Measurements from ENCODE around the gene TRABD2B.

DNA sequence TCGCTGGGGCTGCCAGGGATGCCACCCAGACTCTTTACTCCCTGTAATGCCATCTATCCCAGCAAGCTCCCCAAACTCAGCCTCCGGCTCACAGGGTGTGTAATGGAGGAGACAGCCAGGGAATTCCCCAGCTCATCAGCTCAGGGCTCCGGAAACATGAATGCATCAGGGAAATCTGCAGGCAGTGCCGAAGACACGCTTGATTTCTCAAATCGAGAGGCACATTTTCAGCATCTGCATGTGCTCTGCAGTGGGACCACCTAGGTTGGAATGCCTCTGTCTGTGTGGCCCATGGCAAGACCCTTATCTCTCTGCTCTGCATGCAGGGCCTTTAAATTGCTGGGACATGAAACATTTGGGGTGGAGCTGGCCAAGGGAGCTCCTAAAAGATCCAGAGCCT is 170.1 kb downstream of the TRABD2B start:
- TF ChIP-seq CEBPB (IDR thresholded peaks at IDR 0.05): no peak
- TF ChIP-seq NFIC (IDR thresholded peaks at IDR 0.05): no peak
- TF ChIP-seq, protein P1, sequence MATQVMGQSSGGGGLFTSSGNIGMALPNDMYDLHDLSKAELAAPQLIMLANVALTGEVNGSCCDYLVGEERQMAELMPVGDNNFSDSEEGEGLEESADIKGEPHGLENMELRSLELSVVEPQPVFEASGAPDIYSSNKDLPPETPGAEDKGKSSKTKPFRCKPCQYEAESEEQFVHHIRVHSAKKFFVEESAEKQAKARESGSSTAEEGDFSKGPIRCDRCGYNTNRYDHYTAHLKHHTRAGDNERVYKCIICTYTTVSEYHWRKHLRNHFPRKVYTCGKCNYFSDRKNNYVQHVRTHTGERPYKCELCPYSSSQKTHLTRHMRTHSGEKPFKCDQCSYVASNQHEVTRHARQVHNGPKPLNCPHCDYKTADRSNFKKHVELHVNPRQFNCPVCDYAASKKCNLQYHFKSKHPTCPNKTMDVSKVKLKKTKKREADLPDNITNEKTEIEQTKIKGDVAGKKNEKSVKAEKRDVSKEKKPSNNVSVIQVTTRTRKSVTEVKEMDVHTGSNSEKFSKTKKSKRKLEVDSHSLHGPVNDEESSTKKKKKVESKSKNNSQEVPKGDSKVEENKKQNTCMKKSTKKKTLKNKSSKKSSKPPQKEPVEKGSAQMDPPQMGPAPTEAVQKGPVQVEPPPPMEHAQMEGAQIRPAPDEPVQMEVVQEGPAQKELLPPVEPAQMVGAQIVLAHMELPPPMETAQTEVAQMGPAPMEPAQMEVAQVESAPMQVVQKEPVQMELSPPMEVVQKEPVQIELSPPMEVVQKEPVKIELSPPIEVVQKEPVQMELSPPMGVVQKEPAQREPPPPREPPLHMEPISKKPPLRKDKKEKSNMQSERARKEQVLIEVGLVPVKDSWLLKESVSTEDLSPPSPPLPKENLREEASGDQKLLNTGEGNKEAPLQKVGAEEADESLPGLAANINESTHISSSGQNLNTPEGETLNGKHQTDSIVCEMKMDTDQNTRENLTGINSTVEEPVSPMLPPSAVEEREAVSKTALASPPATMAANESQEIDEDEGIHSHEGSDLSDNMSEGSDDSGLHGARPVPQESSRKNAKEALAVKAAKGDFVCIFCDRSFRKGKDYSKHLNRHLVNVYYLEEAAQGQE (IDR thresholded peaks at IDR 0.05; ENCODE audit: low read depth): no peak
- TF ChIP-seq TCF12 (IDR thresholded peaks at IDR 0.05; ENCODE audit: low read depth): no peak
- TF ChIP-seq, protein P2, sequence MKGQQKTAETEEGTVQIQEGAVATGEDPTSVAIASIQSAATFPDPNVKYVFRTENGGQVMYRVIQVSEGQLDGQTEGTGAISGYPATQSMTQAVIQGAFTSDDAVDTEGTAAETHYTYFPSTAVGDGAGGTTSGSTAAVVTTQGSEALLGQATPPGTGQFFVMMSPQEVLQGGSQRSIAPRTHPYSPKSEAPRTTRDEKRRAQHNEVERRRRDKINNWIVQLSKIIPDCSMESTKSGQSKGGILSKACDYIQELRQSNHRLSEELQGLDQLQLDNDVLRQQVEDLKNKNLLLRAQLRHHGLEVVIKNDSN (IDR thresholded peaks at IDR 0.05): no peak
- TF ChIP-seq EP300 (IDR thresholded peaks at IDR 0.05; ENCODE audit: borderline replicate concordance): no peak
